Breast epithelium (tissue), 3 donors: ENCODE data around the gene CDKN2D.

Experiments used
- POLR2A ChIP-seq: fragments of 450-650 bp; IDR thresholded peaks from one replicate; pipeline ENCODE4 v1.6.1; 2016; ENCODE audit warnings: antibody characterized with exemption, mild to moderate bottlenecking, moderate library complexity
- TF ChIP-seq, protein P1 (sequence below), 3 donors: fragments of 450-650 bp; IDR thresholded peaks; one replicate each; pipeline ENCODE4 v1.5.1; 2016 to 2017; ENCODE audit warnings: antibody characterized with exemption in 3 of 3, mild to moderate bottlenecking in 3 of 3, moderate library complexity in 3 of 3

GRCh38 chr19:10593148-10593547 is 24.4 kb upstream of the CDKN2D start:
- TF ChIP-seq POLR2A = no peak
- TF ChIP-seq, protein P1, sequence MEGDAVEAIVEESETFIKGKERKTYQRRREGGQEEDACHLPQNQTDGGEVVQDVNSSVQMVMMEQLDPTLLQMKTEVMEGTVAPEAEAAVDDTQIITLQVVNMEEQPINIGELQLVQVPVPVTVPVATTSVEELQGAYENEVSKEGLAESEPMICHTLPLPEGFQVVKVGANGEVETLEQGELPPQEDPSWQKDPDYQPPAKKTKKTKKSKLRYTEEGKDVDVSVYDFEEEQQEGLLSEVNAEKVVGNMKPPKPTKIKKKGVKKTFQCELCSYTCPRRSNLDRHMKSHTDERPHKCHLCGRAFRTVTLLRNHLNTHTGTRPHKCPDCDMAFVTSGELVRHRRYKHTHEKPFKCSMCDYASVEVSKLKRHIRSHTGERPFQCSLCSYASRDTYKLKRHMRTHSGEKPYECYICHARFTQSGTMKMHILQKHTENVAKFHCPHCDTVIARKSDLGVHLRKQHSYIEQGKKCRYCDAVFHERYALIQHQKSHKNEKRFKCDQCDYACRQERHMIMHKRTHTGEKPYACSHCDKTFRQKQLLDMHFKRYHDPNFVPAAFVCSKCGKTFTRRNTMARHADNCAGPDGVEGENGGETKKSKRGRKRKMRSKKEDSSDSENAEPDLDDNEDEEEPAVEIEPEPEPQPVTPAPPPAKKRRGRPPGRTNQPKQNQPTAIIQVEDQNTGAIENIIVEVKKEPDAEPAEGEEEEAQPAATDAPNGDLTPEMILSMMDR (IDR thresholded peaks at IDR 0.05) = no peak
